GM21515 (cell line): Measurements from ENCODE around the gene KLK2.

Source experiments
- ATAC-seq: cut with Tn5 transposase; IDR thresholded peaks from one replicate; pipeline ENCODE4 v1.9.1; 2021; ENCODE audit not compliant: unreplicated experiment

KLK2 gene

GRCh38 chr19:50873056-50873455 is at the start of gene KLK2:
TSS of gene KLK2 (plus strand) at chr19:50873439. CDS start at chr19:50873474, 35 bp downstream.
- no peak for ATAC-seq

- ATAC-seq: no peak
Measured at GRCh38 chr19:50826492-50827240, 46.6 kb upstream of the KLK2 start.

DNA sequence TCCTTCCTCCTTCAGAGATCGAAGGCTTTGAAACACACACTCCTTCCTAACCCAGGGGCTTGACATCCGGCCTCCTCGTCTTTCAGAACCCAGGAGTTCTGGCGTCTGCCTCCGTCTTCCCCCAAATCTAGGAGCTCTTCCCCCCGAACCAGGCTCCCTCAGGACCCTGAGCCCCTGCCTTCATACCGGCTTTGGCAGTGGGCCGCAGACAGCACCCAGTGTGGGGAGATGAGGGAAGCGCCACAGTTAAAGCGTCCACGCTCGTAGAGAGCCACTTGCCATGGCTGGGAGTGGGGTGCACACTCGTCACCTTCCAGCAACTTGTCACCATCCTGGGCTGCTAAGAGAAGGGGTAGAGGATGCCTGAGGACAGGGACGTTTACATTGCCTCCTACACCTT is 45.8 kb upstream of the KLK2 start:
- no peak for ATAC-seq

- ATAC-seq: no peak
Measured at GRCh38 chr19:50829801-50830200, 43.4 kb upstream of the KLK2 start.

GRCh38 chr19:50830266-50831025 is 42.8 kb upstream of the KLK2 start:
- no peak for ATAC-seq

DNA sequence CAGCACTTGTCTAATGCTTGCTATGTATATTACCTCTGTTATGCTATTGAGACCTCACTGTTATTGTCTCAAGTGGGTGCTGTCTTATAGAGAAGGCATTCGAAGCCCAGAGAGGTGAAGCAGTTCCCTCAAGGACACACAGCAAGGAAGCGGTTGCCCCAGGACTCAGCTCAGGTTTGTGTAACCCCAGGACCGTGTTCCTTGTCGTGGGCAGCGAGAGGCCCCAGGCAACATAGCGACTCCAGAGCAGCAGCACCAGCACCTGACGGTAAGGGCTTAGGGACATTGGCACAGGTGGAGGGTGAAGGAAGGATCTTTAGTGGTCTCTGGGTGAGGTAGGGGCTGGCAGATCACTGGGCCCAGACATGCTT is 42.2 kb upstream of the KLK2 start:
- ATAC-seq: no peak

- no peak for ATAC-seq
Measured at GRCh38 chr19:50832666-50833065, 40.6 kb upstream of the KLK2 start.

- no peak for ATAC-seq
Measured at GRCh38 chr19:50833117-50833801, 40.0 kb upstream of the KLK2 start, which contains the start of gene KLK15. TSS of gene KLK15 (minus strand) at chr19:50833574. CDS start at chr19:50831492, 2,082 bp downstream.

DNA sequence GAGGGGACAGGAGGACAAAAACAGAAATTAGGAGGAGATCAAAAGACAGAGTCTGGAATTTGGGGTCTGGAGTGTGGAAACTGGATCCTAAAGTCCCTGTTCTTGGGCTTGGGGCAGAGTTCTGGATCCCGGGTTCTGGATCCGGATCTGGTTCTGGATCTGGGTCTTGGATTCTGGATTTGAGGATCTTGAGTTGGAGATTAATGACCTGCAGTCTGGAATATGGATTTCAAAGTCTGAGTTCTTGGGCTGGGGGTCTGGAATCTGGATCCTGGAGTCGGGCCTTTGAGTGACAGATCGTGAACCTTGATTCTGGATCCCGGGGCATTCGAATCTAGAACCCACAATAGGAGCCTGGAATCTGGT is 39.5 kb upstream of the KLK2 start:
- ATAC-seq: no peak

DNA sequence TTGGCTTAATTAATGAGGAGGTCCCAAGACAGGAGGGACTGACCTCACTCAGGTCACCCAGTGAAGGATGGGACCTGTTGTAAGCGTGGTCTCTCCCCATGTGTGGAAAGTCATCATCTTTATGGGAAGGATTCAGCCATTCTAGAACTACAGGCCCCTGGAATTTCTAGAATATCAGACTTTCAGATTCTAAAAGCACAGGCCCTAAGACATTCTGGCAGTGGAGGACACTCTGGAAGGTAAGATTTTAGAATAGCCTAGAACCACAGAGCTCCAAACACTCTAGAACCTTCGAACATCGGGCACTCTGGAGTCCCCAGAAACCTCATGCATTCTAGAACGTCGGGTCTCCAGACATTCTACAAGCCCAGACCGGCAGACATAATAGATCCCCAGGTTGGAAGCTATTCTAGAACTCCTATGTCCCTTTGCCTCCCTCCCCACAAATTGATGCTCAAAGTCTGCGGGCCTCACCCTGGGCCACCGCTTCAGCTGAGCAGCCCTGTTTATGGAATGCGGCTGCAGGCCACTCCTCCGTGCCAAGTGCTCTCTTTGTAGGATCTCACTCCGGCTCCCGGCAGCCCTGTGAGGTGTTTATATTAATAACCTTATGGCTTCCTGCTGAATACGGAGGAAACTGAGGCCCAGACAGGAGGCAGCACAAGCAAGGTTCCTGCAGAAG is 38.0 kb upstream of the KLK2 start:
- ATAC-seq: no peak

GRCh38 chr19:50835785-50836542 is 37.3 kb upstream of the KLK2 start:
- ATAC-seq: peak; percentile 77

DNA sequence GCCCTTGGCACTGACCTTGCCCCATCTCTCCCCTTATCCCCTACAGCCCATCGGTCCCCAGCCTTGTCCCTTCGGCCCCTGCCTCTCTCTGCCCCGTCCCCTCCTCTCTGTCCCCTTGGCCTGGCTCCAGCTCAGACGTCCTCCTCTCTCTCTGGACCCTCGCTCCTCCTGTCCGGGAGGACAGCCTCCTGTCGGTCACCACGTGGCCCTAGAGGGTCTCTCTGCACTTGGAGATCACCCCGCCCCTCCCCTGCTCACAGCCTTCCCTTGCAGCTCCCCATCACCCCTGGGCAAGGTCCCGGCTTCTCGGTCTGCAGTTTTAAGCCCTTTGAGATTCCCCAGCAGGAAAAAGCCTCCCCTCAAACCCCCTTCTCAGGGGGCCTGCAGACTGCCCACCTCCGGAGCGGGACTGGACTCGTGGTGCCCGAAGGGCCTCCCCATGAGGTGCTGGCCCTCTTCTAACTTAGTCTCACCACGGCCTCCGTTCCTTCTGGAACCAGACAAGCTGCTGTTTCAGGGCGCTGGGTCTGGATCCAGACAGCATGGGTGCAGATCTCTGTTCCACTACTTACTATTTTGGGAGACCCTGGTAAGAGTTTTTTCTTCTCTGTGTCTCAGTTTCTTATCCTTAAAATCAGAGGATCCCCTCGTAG is 36.6 kb upstream of the KLK2 start:
- no peak for ATAC-seq

DNA sequence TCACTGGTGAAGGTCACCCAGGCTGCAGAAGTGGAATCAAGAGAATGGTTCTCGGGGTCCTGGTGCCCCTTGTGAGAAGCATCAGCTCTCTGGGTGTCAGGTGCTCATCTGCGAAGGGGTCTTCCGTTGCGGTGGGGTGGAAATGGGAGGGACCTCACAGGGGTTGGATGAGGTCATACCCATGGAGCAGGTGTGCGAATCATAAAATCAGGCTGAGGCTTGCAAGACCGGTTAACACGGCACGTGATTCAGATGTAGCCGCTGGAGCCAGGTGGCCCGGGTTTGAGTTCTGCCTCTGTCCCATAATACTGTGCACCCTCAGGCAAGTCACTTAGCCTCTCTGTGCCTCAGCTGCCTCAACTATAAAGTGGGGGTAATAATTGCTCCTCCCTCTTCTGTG is 35.9 kb upstream of the KLK2 start:
- no peak for ATAC-seq

DNA sequence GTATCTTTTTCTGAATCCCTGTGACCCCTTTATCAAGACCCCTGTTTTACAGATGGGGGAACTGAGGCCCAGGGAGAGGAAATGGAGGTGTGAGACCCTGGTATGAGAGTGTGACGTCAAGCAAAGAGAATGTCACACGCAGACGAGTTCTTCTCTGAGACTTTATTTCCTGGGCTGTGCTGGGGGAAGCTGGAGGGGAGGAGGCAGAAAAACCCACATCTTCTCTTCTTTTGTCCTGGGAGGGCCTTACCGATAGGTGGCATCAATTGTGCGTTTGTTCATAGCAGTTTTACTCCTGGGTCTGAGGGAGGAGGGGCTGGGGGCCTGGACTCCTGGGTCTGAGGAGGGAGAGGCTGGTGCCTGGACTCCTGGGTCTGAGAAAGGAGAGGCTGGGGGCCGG is 35.0 kb upstream of the KLK2 start:
- ATAC-seq: no peak

- ATAC-seq: no peak
Measured at GRCh38 chr19:50839712-50840655, 33.3 kb upstream of the KLK2 start.

DNA sequence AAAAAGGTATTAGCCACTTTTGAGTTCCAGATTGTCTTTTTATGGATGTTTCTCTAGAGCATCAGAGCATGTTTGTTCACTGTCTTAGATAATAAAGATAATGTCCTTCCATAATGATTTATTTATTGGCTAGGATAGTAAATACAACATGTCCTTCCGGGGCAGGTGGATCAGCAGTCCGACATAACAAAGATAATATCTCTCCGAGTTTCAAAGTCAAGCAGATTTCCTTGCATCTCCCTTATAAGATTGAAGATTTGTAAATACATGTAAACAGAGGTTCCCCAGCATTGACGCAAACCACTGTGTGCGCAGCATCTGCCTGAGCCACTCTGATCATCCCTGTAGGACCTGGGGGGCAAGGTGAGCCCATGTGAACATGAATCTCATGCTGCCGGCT is 31.1 kb upstream of the KLK2 start:
- no peak for ATAC-seq

- ATAC-seq: no peak
Measured at GRCh38 chr19:50843205-50843604, 30.0 kb upstream of the KLK2 start.

DNA sequence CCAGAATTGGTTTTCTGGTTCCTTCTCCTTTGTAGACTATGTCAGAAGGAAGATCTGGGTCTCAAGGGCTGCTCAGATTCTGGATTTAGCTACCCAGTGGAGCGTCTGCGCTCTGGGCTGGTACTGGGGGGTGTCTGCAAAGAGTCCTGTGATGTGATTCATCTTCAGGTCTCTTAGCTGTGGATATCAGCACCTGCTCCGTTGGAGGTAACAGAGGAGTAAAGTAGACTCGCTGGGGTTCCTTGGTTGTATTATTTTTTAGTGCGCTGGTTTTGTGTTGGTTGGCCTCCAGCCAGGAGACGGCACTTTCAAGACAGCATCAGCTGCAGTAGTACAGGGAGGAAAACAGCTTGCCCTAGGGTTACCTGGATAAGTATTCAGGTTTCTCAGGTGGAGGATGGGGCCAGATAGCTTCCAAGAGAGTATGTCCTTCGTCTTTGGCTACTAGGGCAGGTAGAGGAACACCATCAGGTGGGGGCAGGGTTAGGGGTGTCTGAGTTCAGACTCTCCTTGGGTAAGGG is 29.5 kb upstream of the KLK2 start:
- ATAC-seq: no peak
